ENCODE measurements around the gene ZNF750. TPM values are rescaled to one million over a fixed set of nuclear protein-coding genes. Genes with fewer than 3 reads are reported as not detected.

Gene ZNF750
- total RNA-seq, 4 donors from 2014 or later: not detected

DNA sequence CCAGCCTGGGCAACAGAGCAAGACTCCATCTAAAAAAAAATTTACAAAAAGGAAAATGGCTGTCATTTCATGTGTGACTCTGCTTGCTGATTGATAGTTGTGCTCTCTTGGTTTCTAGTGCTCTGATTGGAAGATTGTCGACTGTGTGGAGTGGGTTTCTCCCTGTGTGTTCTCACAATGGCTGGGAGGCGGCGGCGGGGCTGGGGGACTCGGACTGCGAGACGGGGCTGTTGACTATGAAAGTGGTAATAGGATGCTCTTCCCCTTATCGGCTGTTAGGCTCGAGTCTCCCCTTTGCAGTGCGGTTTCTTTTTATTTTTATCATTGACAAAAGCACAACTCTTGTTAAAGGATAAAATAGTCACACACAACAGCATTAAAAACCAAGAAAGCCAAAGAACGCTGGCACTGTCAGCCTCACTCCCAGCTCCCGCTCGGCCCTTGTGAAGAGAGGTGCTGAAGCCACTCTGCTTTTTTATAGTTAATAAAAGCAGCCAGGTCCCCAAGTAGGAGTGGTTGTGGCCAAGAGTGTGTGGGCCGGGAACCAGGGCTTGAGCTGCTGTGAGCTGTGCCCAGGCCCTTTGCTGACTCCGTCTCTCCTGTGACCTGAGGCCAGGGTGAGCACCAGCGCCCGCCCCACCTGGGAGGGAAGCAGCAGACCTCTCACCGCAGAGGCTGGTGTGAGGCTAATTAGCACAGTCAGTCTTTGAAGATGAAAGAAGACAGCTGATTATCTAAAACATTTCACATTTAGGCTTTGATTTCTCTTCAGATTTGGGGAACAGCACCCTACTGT, 51.4 kb downstream of the ZNF750 start:
- TF ChIP-seq, protein P1, sequence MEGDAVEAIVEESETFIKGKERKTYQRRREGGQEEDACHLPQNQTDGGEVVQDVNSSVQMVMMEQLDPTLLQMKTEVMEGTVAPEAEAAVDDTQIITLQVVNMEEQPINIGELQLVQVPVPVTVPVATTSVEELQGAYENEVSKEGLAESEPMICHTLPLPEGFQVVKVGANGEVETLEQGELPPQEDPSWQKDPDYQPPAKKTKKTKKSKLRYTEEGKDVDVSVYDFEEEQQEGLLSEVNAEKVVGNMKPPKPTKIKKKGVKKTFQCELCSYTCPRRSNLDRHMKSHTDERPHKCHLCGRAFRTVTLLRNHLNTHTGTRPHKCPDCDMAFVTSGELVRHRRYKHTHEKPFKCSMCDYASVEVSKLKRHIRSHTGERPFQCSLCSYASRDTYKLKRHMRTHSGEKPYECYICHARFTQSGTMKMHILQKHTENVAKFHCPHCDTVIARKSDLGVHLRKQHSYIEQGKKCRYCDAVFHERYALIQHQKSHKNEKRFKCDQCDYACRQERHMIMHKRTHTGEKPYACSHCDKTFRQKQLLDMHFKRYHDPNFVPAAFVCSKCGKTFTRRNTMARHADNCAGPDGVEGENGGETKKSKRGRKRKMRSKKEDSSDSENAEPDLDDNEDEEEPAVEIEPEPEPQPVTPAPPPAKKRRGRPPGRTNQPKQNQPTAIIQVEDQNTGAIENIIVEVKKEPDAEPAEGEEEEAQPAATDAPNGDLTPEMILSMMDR (IDR thresholded peaks at IDR 0.05; ENCODE audit: low read depth): no peak

DNA sequence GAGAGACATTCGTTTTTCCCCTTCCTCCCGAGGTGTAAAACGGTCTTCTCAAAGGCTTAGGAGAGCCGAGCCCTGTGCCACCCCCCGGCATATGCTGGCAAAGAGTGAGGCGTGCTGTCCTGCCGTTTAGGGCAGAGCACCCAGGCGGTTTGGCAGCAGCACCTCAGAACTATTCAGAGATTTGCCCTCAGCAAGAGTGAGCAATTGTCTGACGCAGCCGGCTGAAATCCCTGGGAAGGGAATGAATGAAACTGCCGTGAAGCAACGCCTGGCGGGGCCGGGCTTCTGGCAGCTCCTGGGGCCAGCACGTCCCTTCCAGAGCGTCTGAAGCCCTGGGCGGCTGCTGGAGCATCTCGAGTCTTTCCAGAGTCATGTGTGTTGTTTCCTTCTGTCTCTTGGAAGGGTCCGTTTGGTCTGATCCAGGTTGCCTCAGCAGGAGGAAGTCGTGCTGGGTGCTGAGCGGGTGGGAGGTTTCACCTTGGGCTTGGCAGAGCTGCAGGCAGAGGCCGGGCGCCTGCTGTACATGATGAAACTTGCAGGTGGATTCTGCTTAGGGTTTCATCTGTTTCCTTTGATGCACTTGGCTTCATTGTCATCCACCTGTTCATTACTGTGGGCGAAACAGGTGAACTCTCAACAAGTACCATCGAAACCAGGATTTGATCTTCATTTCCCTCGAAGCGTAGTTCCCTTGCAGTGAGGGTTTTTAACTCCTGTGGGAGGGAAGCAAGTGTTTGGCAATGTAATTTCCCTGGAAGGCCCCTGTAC, 52.6 kb downstream of the ZNF750 start:
- TF ChIP-seq, protein P1 (IDR thresholded peaks at IDR 0.05; ENCODE audit: low read depth): no peak

DNA sequence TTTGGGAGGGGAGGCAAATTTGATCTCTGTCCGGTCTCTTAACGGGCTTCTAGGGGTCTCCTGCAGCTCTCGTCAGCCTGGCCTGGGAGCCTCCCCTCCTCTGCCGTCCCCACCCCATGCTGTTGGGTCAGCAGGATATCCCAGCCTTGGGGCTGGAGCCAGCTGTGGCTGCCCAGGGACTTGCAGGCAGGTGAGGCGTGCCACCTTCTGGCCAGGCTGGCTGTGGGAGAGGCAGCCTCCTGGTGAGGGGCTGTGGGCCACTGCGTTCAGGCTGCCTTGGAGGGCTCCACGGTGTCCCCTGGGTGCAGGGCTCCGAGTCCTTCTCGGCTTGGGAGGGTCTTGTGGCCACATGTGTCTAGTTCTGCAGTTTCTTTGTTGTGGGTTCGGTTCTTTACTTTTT, 53.4 kb downstream of the ZNF750 start:
- TF ChIP-seq, protein P1 (IDR thresholded peaks at IDR 0.05; ENCODE audit: low read depth): no peak

DNA sequence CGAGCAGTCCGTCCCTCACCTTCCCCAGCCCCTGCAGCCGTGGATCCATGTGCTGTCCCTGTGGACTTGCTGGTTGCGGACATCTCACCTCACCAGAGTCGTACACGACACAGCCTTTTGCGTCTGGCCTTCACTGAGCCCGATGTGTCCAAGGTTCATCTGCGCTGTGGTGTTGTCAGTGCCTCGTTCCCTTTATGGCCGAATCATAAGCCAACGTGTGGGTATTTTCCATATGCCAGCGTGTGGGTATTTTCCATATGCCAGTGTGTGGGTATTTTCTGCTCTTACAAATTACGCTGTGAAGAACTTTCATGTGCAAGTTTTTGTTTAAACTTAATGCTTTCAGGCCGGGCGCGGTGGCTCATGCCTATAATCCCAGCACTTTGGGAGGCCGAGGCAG, 56.3 kb downstream of the ZNF750 start:
- TF ChIP-seq, protein P1 (IDR thresholded peaks at IDR 0.05; ENCODE audit: low read depth): no peak

DNA sequence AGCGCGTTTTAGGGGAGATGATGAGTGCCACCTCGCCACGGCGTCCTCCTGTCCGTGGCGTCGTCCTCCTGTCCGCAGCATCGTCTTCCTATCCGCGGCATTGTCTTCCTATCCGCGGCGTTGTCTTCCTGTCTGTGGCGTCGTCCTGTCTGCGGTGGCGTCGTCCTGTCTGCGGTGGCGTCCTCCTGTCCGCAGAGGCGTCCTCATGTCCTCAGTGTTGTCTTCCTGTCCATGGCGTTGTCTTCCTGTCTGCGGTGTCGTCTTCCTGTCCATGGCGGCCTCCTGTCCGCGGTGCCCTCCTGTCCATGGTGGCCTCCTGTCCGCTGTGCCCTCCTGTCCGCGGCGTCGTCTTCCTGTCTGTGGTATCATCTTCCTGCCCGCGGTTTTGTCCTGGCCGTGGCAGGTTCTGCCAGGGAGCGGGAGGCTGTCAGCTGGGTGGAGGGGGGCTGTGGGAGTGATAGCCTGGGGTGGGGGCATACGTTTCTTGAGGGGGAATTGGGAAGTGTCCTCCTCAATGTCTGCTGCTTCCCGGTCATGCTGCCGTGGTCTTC, 57.1 kb downstream of the ZNF750 start:
- TF ChIP-seq, protein P1 (IDR thresholded peaks at IDR 0.05; ENCODE audit: low read depth): no peak

DNA sequence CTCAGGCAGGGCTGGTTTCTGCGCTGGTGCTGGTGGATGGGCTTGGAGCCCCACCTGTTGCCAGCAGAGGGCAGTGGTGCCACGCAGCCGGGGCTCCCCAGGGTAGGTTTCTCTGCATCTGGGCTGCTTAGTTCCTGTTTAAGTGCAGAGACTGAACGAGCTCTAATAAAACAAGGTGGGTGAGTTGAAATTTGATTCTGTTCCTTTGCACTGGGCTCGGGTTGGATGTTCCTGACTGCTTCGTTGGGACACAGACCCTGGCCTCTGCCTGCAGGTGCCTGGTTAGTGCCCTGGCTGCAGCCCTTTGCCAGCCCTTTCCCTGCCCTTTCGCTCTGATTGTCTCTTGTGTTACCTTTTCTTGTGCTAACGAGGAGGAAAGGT, 57.9 kb downstream of the ZNF750 start:
- TF ChIP-seq, protein P1 (IDR thresholded peaks at IDR 0.05; ENCODE audit: low read depth): no peak
